K562 (cell line): ENCODE data around the gene NPTXR. TPM values are rescaled to one million over a fixed set of nuclear protein-coding genes. Genes with fewer than 3 reads are reported as not detected.

Experiments
- ATAC-seq: fragments of 200-7000 bp; cut with Tn5 transposase; 3 replicates; pipeline ENCODE4 v1.9.1; 2020; ENCODE audit warnings: moderate library complexity
- BruUV-seq: library from RNA; stranded (reverse); fragments of 400-500 nt; replicated peaks from 2 replicates; lab custom pipeline; 2021; lab: Mats Ljungman, UMichigan
- CTCF ChIA-PET: fragments of 300-600 bp; formaldehyde crosslinking; extraction: SDS; loops from one replicate; lab custom pipeline; 2021; ENCODE audit warnings: low intra/inter-chr PET ratio; lab: Yijun Ruan, JAX
- POLR2A ChIA-PET: fragments of 300-600, 350-650 bp; sonication (Branson Sonifier 250); formaldehyde crosslinking; extraction: SDS; loops from one replicate; lab custom pipeline; 2021; ENCODE audit warnings: antibody characterized with exemption, inconsistent platforms; lab: Yijun Ruan, JAX
- DNase-seq, 4 experiments: peaks; one replicate each; pipeline versions ENCODE4 v3.0.0 to v3.0.0-alpha.2; 2011 to 2018; ENCODE audit warnings: low spot score in 3 of 4, mixed read lengths in 3 of 4; ENCODE audit errors: extremely low read depth in 1 of 4
- FAIRE-seq: peaks from 2 replicates; lab custom pipeline; 2011; peaks lifted over from hg19 to GRCh38; lab: Jason Lieb, UNC
- H2AFZ ChIP-seq: 2 replicates; pipeline ENCODE4 v1.6.0; 2011; ENCODE audit warnings: low read depth, low read length, control low read depth, inconsistent platforms
- H3K27ac ChIP-seq: fragments of 200-600 bp; 3 replicates; pipeline ENCODE4 v1.8.0; 2011; ENCODE audit warnings: low read depth, mild to moderate bottlenecking, control low read depth, inconsistent platforms, low read length, moderate library complexity, mixed read lengths; ENCODE audit errors: extremely low read depth
- H3K27me3 ChIP-seq, 2 experiments: fragments of 300-600 bp in 1 of 2; 2 replicates in 1 of 2; 3 replicates in 1 of 2; pipeline versions ENCODE4 v1.6.0 to v1.8.0; 2011; ENCODE audit warnings: inconsistent platforms in 2 of 2, low read length in 2 of 2, mild to moderate bottlenecking in 1 of 2, mixed read lengths in 1 of 2, moderate library complexity in 1 of 2; ENCODE audit not compliant: control insufficient read depth in 2 of 2, insufficient read depth in 2 of 2
- H3K36me3 ChIP-seq: fragments of 300-600 bp; 3 replicates; pipeline ENCODE4 v1.8.0; 2011; ENCODE audit warnings: mild to moderate bottlenecking, low read length, inconsistent platforms; ENCODE audit not compliant: control insufficient read depth, insufficient read depth
- H3K4me1 ChIP-seq, 2 experiments: fragments of 200-600 bp in 1 of 2; replicated peaks in 1 of 2; 2 replicates in 1 of 2; 3 replicates in 1 of 2; pipeline versions ENCODE4 v1.5.1 to v1.8.0; 2011; ENCODE audit warnings: inconsistent platforms in 2 of 2, low read length in 2 of 2, mild to moderate bottlenecking in 1 of 2, mixed read lengths in 1 of 2, moderate library complexity in 1 of 2; ENCODE audit not compliant: control insufficient read depth in 2 of 2, insufficient read depth in 2 of 2
- H3K4me2 ChIP-seq: 2 replicates; pipeline ENCODE4 v1.6.1; 2011; ENCODE audit warnings: low read length, control low read depth, inconsistent platforms, mixed read lengths; ENCODE audit not compliant: insufficient read depth
- H3K4me3 ChIP-seq: fragments of 200-600 bp; sonication (generic), shearing (Covaris generic); 2 replicates; pipeline ENCODE4 v1.5.1; 2016; ENCODE audit warnings: control low read depth, inconsistent platforms
- H3K79me2 ChIP-seq: fragments of 200-600 bp; 3 replicates; pipeline ENCODE4 v1.8.0; 2011; ENCODE audit warnings: low read length, inconsistent platforms; ENCODE audit not compliant: control insufficient read depth, insufficient read depth
- H3K9ac ChIP-seq, 2 experiments: 2 replicates each; pipeline versions ENCODE4 v1.6.0 to v1.6.1; 2011; ENCODE audit warnings: low read depth in 2 of 2, low read length in 2 of 2, control low read depth in 1 of 2, inconsistent platforms in 1 of 2, mild to moderate bottlenecking in 1 of 2, mixed read lengths in 1 of 2; ENCODE audit not compliant: insufficient read depth in 1 of 2
- H3K9me1 ChIP-seq: one replicate; pipeline ENCODE4 v1.6.0; 2011; ENCODE audit warnings: inconsistent platforms, mild to moderate bottlenecking, low read length, moderate library complexity; ENCODE audit not compliant: control insufficient read depth, insufficient read depth
- H3K9me3 ChIP-seq: replicated peaks from 2 replicates; pipeline ENCODE4 v1.5.1; 2011; ENCODE audit warnings: low read depth, low read length, inconsistent platforms; ENCODE audit not compliant: control insufficient read depth, insufficient read depth
- H4K20me1 ChIP-seq: replicated peaks from 2 replicates; pipeline ENCODE4 v1.6.1; 2011; ENCODE audit warnings: low read length, inconsistent platforms, mixed read lengths; ENCODE audit not compliant: control insufficient read depth, insufficient read depth
- CEBPB ChIP-seq: fragments of 450-650 bp; IDR thresholded peaks from 2 replicates; pipeline ENCODE4 v1.6.1; 2016; ENCODE audit warnings: missing genetic modification characterization, missing compliant biosample characterization
- CEBPZ ChIP-seq: fragments of 150-350 bp; IDR thresholded peaks from 2 replicates; pipeline ENCODE4 v1.6.1; 2014; ENCODE audit warnings: low read depth, mild to moderate bottlenecking, low read length, borderline replicate concordance
- DNMT1 ChIP-seq: fragments of 450-650 bp; IDR thresholded peaks from 2 replicates; pipeline ENCODE4 v1.6.1; 2016; ENCODE audit warnings: antibody characterized with exemption, mild to moderate bottlenecking
- ELF2 ChIP-seq: fragments of 250-450 bp; sonication (Bioruptor Pico); IDR thresholded peaks from 2 replicates; pipeline ENCODE4 v1.5.0; 2021; ENCODE audit warnings: mild to moderate bottlenecking
- FOXK2 ChIP-seq, 2 experiments: fragments of 450-650 bp; IDR thresholded peaks in 1 of 2; conservative IDR thresholded peaks in 1 of 2; 2 replicates each; pipeline ENCODE4 v1.6.1; 2016; ENCODE audit warnings: low read depth in 2 of 2, mild to moderate bottlenecking in 1 of 2
- FOXO4 ChIP-seq: fragments of 450-650 bp; formaldehyde crosslinking; IDR thresholded peaks from 2 replicates; pipeline ENCODE4 v1.4.0; 2020; ENCODE audit warnings: mild to moderate bottlenecking, moderate library complexity
- HMBOX1 ChIP-seq: sonication (generic); IDR thresholded peaks from 2 replicates; pipeline ENCODE4 v1.6.1; 2016
- KLF13 ChIP-seq: fragments of 450-650 bp; IDR thresholded peaks from 2 replicates; pipeline ENCODE4 v1.6.1; 2016; ENCODE audit warnings: missing genetic modification characterization, low read depth, mild to moderate bottlenecking, missing compliant biosample characterization, moderate library complexity, borderline replicate concordance
- MBD1 ChIP-seq: fragments of 250-450 bp; sonication (Bioruptor Pico); IDR thresholded peaks from 2 replicates; pipeline ENCODE4 v1.8.0; 2022; ENCODE audit warnings: inconsistent platforms
- NCOA6 ChIP-seq: fragments of 450-650 bp; IDR thresholded peaks from 2 replicates; pipeline ENCODE4 v1.6.1; 2017; ENCODE audit warnings: mild to moderate bottlenecking
- SFPQ ChIP-seq: fragments of 200-400 bp; formaldehyde crosslinking; IDR thresholded peaks from 2 replicates; pipeline ENCODE4 v1.6.1; 2017; ENCODE audit warnings: mild to moderate bottlenecking, low read depth, low read length, moderate library complexity
- SMARCE1 ChIP-seq: fragments of 450-650 bp; IDR thresholded peaks from 2 replicates; pipeline ENCODE4 v1.7.1; 2016; ENCODE audit warnings: mild to moderate bottlenecking
- SRSF1 ChIP-seq: fragments of 200-400 bp; formaldehyde crosslinking; IDR thresholded peaks from 2 replicates; pipeline ENCODE4 v1.6.1; 2017; ENCODE audit warnings: mild to moderate bottlenecking, low read depth, low read length, moderate library complexity
- ZBED1 ChIP-seq: IDR thresholded peaks from 2 replicates; pipeline ENCODE4 v1.6.1; 2014
- WGBS: fragments of 100-300 bp; shearing (Covaris generic); methylation state at CpG from one replicate; pipeline ENCODE4 v1.1.6; 2016; ENCODE audit warnings: low coverage, mixed read lengths; ENCODE audit not compliant: insufficient coverage; ENCODE audit errors: missing lambda C conversion rate; 5-methylcytosine and 5-hydroxymethylcytosine counted together
- in situ Hi-C: fragments of 300-500 bp; cut with MboI; formaldehyde crosslinking; loops from 4 replicates; pipeline ENCODE4 v1.15.0; 2018; ENCODE audit warnings: inconsistent platforms, mixed read lengths
- intact Hi-C: fragments of 100-400 bp; cut with micrococcal nuclease; formaldehyde crosslinking; loops from 2 replicates; pipeline ENCODE4 v1.14.2; 2022
- polyA plus RNA-seq, 8 experiments: library from polyadenylated mRNA; depleted of rRNA in 4 of 8; stranded (reverse) in 5 of 8; unstranded in 3 of 8; fragments of >200 nt; fragmentation: Nextera tagmentation in 2 of 8; fragmentation: Illumina TruSeq in 1 of 8; extraction: Ambion mirVana in 2 of 8; extraction: Trizol in 1 of 8; gene quantifications; 2 replicates each; pipeline versions ENCODE4 v1.2.1 to v1.2.3, GENCODE V29; 2011 to 2014; ENCODE audit warnings: inconsistent platforms in 1 of 8, missing spikeins in 1 of 8
- total RNA-seq, 7 experiments: library from RNA; depleted of rRNA in 6 of 7; stranded (reverse); fragments of >200 nt in 6 of 7; fragmentation: Illumina TruSeq in 2 of 7; extraction: Trizol in 2 of 7; gene quantifications; 2 replicates each; pipeline versions ENCODE4 v1.2.1 to v1.2.3, GENCODE V29; 2011 to 2021; ENCODE audit warnings: low replicate concordance in 1 of 7

The NPTXR gene
- total and polyA plus RNA-seq, 9 of the 15 experiments (the other 6 are each of a cell fraction or from before 2014, with no cell fraction given), result 0.01 to 3.1 (median 1.1) TPM

- Histone ChIP-seq H3K36me3 (no peaks in the 10 kb centered on the region), H3K4me2 (no peak overlapping the region), H2AFZ (no peak overlapping the region), H4K20me1 (no peaks in the 10 kb centered on the region), H3K27me3 (peaks cover 4 to 28% of the 10 kb centered on the region in 2 experiments; a peak in 3 of 5 replicates), H3K79me2 (no peaks in the 10 kb centered on the region), H3K9me3 (no peaks in the 10 kb centered on the region), H3K9ac (no peak overlapping the region), H3K4me3 (no peak overlapping the region), H3K4me1 (no peaks in the 10 kb centered on the region), H3K27ac (no peak overlapping the region), H3K9me1 (no peaks in the 10 kb centered on the region)
- in situ Hi-C loops (no loop called here), intact Hi-C loops (no loop called here)
- POLR2A ChIA-PET, result no interaction called here
- FAIRE-seq (no peak), ATAC-seq (no peak), DNase-seq (peak in 1 of 4 experiments; percentile 2)
- CTCF ChIA-PET, result no interaction called here
- 0% methylated on average over 5 of the region's 5 CpGs for WGBS
- BruUV-seq, result no TSS peak
- TF ChIP-seq MBD1, result no peak
- TF ChIP-seq FOXO4, result no peak
- no peak for TF ChIP-seq ELF2
- TF ChIP-seq KLF13 (tag), result no peak
- TF ChIP-seq SRSF1, result no peak
- TF ChIP-seq NCOA6, result no peak
- no peak for TF ChIP-seq SMARCE1
- no peak for TF ChIP-seq CEBPZ
- TF ChIP-seq FOXK2 (conservative IDR thresholded peaks at IDR 0.05 in 1 of 2, IDR thresholded peaks at IDR 0.05 in 1 of 2; ENCODE audit: low read depth in 2 of 2), result no peak
- TF ChIP-seq SFPQ, result no peak
- no peak for TF ChIP-seq DNMT1
- TF ChIP-seq CEBPB (tag), result no peak
- TF ChIP-seq HMBOX1, result no peak
- no peak for TF ChIP-seq ZBED1
Measured at GRCh38 chr22:38886333-38886732, 42.5 kb upstream of the NPTXR start.
